Measurements from ENCODE around the gene INPP4A. TPM values are rescaled to one million over a fixed set of nuclear protein-coding genes. Genes with fewer than 3 reads are reported as not detected.

INPP4A gene
- total and polyA plus RNA-seq, 2 of the 13 experiments (the other 11 are each of a cell fraction or from before 2014, with no cell fraction given), result 10.1 to 10.9 TPM

DNA sequence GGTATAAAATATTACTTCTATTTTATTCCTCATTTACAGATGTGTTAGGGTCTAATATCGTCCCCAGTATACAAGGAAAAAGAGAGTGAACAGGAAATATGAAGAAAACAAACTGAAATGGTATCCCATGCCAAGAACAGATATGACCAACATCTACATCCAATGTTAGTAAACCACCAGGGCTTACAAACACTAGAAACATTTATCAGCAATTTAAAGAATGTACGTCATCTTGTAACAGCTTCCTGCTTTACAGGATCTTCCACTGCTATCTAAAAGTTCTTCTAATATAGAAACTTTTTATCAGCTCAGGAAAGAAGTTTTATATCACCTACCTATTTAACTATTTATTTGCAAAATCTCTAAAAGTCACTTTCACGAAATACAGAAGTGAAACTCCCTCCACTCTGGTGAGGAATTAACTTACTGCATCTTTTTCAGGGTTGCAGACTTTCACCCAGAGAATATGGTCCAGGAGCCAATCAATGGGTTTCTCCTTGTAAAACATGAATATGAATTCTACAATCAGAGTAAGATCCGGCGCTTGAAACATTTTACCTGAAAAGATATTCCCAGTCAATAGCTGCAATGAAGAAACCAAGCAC lies 198.9 kb downstream of the INPP4A start:
- intact Hi-C loops (cut with micrococcal nuclease; ENCODE audit: unreplicated experiment), result loop anchor here (10.0 kb wide), 2 partner anchors 61 to 281 kb away; no protein-coding TSS in a partner anchor
- DNase-seq (ENCODE audit: low spot score) (no peak), FAIRE-seq (no peak), ATAC-seq (no peak)
- no TSS peak for BruUV-seq (replicated peaks)
- in situ Hi-C loops (cut with HindIII; ENCODE audit: extremely low pct_ligation_motif_present, low pct_unique_long_range_greater_than_20kb), result no loop called here
- H3K4me1 ChIP-seq (ENCODE audit: insufficient read depth, low read length), result no peaks in the 10 kb centered on the region
- no peak overlapping the region for H2AFZ ChIP-seq (ENCODE audit: low read length)
- H4K20me1 ChIP-seq (ENCODE audit: insufficient read depth, low read length), result no peaks in the 10 kb centered on the region
- TF ChIP-seq ZNF572 (CRISPR knock-in tag; IDR thresholded peaks at IDR 0.05), result no peak
- TF ChIP-seq ZSCAN21 (CRISPR knock-in tag; IDR thresholded peaks at IDR 0.05; ENCODE audit: borderline replicate concordance), result no peak
- no peak for TF ChIP-seq ASH2L (IDR thresholded peaks at IDR 0.05; ENCODE audit: insufficient read length, low read depth, low read length)
- no peak for TF ChIP-seq NFE2L2 (IDR thresholded peaks at IDR 0.05; ENCODE audit: low read length)
- TF ChIP-seq SP1 (IDR thresholded peaks at IDR 0.05), result no peak
- TF ChIP-seq SP1 (CRISPR knock-in tag; IDR thresholded peaks at IDR 0.05), result no peak
- TF ChIP-seq CBFB (CRISPR knock-in tag; IDR thresholded peaks at IDR 0.05), result no peak
- TF ChIP-seq, protein P1, sequence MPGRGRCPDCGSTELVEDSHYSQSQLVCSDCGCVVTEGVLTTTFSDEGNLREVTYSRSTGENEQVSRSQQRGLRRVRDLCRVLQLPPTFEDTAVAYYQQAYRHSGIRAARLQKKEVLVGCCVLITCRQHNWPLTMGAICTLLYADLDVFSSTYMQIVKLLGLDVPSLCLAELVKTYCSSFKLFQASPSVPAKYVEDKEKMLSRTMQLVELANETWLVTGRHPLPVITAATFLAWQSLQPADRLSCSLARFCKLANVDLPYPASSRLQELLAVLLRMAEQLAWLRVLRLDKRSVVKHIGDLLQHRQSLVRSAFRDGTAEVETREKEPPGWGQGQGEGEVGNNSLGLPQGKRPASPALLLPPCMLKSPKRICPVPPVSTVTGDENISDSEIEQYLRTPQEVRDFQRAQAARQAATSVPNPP (CRISPR knock-in tag; IDR thresholded peaks at IDR 0.05), result no peak
- TF ChIP-seq SRSF1 (optimal IDR thresholded peaks at IDR 0.05; ENCODE audit: low read depth, low read length), result no peak
- no peak for TF ChIP-seq KDM5B (CRISPR knock-in tag; IDR thresholded peaks at IDR 0.05; ENCODE audit: borderline replicate concordance)
- no peak for TF ChIP-seq KAT2B (IDR thresholded peaks at IDR 0.05; ENCODE audit: borderline replicate concordance, low read depth, low read length)
- TF ChIP-seq, protein P2, sequence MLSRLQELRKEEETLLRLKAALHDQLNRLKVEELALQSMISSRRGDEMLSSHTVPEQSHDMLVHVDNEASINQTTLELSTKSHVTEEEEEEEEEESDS (CRISPR knock-in tag; IDR thresholded peaks at IDR 0.05; ENCODE audit: borderline replicate concordance), result no peak
- TF ChIP-seq PRMT3 (CRISPR knock-in tag; IDR thresholded peaks at IDR 0.05; ENCODE audit: borderline replicate concordance, low read depth), result no peak
- no peak for TF ChIP-seq ZNF652 (CRISPR knock-in tag; IDR thresholded peaks at IDR 0.05; ENCODE audit: borderline replicate concordance, low read depth)
- no peak for TF ChIP-seq ZBTB7A (CRISPR knock-in tag; IDR thresholded peaks at IDR 0.05)
- TF ChIP-seq ZNF570 (CRISPR knock-in tag; IDR thresholded peaks at IDR 0.05; ENCODE audit: borderline replicate concordance), result no peak
- no peak for TF ChIP-seq FOSL1 (CRISPR knock-in tag; IDR thresholded peaks at IDR 0.05; ENCODE audit: borderline replicate concordance)
- no peaks in the 10 kb centered on the region for H3K9me3 ChIP-seq (ENCODE audit: low read length)
- H3K4me2 ChIP-seq (ENCODE audit: low read depth, low read length), result no peak overlapping the region
- no peak overlapping the region for H3K9ac ChIP-seq (ENCODE audit: insufficient read depth, low read depth, low read length)
- H3K4me3 ChIP-seq (replicated peaks in 1 of 3; ENCODE audit: insufficient read depth in 1 of 3, low read depth in 2 of 3, low read length in 3 of 3), result no peak overlapping the region
- 96% methylated on average over 5 of the region's 5 CpGs for WGBS (ENCODE audit: low lambda C conversion rate)
- no peaks in the 10 kb centered on the region for H3K27me3 ChIP-seq (ENCODE audit: control insufficient read depth in 1 of 2, insufficient read depth in 2 of 2, low read length in 2 of 2)
- H3K27ac ChIP-seq (ENCODE audit: extremely low read length, insufficient read depth, low read length), result no peak overlapping the region
- CTCF ChIA-PET (ENCODE audit: low intra/inter-chr PET ratio, low total read pairs), result no interaction called here
- H3K36me3 ChIP-seq (replicated peaks in 1 of 2; ENCODE audit: control insufficient read depth in 1 of 2, insufficient read depth in 2 of 2, low read length in 2 of 2), result peaks cover 17 to 71% of the 10 kb centered on the region in 2 experiments
- POLR2A ChIA-PET, result no interaction called here
- H3K79me2 ChIP-seq (ENCODE audit: insufficient read depth, low read length), result no peaks in the 10 kb centered on the region

Other genes with a start within 250 kb of the INPP4A start
- gene CNGA3, start 98.4 kb upstream of the INPP4A start, total RNA-seq (2016; rRNA removed; fragmentation: Illumina TruSeq; extraction: Trizol), result not detected in 2 replicates
- not detected in 2 replicates for gene CNGA3, start 98.4 kb upstream of the INPP4A start, polyA plus RNA-seq (2011; rRNA removed)
- gene COA5, start 163.7 kb downstream of the INPP4A start, total RNA-seq (2016; rRNA removed; fragmentation: Illumina TruSeq; extraction: Trizol), result 64.5 and 72.9 TPM in 2 replicates
- gene COA5, start 163.7 kb downstream of the INPP4A start, polyA plus RNA-seq (2011; rRNA removed), result 43.6 and 44.4 TPM in 2 replicates
- 58.0 and 95.6 TPM in 2 replicates for gene UNC50, start 163.7 kb downstream of the INPP4A start, total RNA-seq (2016; rRNA removed; fragmentation: Illumina TruSeq; extraction: Trizol)
- gene UNC50, start 163.7 kb downstream of the INPP4A start, polyA plus RNA-seq (2011; rRNA removed), result 63.3 and 92.6 TPM in 2 replicates